RKO (cell line): Measurements from ENCODE around the gene ADGRD1.

Experiments
- DNase-seq: peaks from one replicate; pipeline ENCODE4 v3.0.0-alpha.2; 2016; ENCODE audit warnings: low spot score

Gene ADGRD1

DNA sequence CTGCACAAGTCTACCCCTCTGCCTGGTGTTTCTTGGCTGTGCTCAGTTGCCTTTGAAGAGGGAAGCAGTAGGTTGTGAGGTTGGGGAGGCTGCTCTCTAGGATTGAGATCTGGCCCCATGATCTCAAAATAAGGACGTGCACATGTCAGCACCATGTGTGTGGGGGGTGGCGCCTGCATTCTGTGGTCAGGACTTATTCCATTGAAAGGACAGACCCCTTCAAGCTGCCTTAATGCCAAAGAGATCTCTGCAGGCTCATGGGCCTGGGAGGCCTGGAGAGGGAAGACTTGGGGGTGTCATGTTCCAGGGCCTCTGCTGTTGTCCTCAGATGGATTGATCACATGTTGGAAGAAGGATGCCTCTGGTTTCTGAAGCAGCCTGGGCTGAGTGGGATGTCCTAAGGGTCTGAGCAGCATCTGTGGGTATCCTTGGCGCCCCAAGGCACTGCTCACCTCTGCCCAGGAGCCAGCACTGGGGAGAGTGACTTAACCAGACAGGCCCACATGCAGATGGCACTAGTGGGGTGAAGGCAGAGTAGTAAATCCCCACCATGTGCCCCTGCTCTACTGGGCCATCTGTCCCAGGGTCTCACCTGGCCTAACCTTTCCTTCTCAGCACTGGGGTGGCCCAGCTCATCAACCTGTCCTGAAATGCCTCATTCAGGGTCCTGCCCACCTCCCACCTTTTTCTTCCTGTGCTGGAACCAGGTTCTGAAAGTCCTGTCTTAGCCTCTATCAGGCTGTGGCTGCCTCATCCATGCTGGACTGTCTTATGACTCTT lies 118.9 kb downstream of the ADGRD1 start:
- no peak for DNase-seq

DNA sequence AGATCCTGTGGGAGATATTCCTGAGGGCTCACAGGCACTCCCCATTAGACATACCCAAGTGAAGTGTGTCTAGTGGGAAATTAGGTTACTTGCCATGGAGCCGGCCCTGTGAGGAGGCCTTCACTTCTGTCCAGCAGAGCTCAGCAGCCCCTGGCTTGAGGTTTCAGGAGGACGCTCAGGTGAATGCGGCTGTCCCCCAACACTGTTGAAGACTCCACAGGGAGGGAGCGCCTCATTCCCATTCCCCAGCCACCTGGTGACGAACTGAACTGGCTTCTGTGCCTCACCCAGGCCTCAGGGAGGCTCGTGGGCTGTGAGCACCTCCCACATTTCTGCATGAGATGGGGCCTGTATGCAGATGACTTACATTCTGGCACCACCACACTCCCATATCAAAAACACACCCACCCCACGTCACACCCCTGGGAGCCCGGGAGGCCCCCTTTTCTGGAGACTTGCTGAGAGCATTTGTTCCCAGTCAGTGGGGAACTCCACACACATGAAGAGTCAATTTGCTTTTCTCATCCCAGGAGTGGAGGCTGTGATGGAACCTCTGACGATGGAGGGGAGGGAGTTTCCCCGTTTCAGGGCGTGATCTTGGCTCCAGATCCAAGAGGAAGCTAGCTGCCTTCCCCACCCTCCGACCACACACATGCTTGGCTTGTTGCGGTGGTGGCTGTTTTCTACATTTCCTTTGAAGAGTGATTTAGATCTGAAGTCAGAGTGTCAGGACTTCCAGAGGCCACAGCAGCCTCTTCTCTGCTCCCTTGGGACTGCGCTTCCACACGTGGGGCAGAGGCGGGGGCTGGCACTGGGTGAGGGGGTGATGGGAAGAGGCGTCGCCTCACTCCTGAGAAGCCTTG lies 120.7 kb downstream of the ADGRD1 start:
- DNase-seq = no peak

DNA sequence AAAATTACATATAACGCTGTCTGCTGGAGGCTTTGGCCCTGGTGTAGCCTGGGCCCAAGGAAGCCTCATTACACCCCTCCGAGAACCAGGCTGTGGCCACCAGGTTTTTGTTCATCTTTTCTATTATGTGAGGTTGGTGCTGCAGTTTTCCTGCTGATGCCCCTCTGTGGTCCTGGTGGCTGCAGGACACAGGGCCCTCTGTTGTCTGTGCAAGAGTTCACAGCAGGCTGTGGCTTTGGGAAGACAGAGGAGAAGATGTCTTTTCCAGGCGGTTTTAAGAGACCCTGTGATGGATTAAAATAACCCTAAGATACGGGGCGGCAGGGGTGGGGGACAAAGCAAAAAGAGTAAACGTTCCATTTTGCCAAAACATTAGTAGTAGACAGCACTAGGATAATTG lies 121.5 kb downstream of the ADGRD1 start:
- no peak for DNase-seq

DNA sequence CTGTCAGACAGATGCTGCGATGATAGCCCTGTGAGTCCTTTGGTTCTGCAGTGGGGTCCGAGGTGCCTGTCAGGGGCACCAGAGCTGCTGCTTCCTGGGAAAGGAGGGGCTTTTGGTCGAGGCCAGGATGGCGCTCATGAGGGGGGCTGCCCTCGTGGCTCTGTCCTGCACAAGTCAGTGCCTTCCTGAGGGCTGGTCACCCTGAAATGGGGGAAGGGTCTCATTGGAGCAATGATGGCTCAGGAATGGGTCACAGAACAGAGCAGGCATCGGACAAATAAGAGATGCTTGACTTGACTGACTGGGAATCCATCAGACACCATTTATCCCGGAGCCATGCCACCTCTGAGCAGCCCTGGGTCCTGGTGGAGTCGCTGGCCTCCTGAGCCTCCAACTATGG lies 121.9 kb downstream of the ADGRD1 start:
- no peak for DNase-seq

DNA sequence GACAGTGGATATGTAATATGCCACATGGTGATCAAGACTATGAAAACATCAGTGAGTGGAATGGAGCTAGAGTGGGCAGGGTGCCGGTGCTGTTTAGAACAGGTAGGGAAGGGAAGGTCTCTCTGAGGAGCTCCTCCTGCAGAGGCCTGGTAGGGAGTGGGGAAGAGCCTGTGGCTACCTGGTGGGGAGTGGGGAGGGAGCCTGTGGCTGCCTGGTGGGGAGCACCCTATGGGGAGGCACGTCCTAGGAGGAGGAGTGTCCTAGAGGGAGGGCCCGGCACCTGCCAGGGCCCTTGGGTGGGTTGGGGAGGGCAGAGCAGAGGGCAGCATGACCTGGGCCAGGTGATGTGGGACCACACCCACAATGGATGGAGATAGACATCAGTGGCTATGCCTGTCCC lies 122.6 kb downstream of the ADGRD1 start:
- DNase-seq = no peak

- no peak for DNase-seq
Observed at GRCh38 chr12:131076791-131077747, 123.4 kb downstream of the ADGRD1 start.

- no peak for DNase-seq
Observed at GRCh38 chr12:131077931-131078391, 124.3 kb downstream of the ADGRD1 start.

GRCh38 chr12:131082290-131083194 lies 128.8 kb downstream of the ADGRD1 start:
- no peak for DNase-seq

DNA sequence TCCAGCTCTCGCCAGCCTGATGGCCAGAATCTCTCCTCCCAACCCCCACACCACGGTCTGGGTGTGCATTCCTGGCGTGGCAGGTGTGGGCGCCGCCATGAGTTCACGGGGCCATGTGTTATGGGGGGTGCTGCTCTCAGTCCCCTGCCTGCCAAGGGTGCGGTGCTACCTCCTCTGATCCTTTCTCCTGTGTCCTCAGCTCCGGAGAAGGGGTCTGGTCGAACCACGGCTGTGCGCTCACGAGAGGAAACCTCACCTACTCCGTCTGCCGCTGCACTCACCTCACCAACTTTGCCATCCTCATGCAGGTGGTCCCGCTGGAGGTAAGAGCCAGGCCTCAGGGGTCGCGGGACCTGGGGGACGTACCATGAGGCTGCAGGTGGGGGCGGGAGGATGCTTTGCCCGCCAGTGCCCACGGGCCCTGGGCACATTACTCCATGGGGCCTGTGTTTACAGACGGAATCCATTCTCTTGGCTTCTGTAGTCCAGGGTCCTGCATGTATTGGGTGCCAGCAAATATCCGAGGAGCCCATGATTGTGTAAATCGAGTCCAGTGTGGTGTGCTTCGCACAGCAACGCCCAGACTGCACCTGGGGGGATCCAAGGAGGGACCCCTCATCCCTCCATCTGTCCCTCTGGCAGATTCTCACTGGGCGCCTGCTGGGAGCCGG lies 130.8 kb downstream of the ADGRD1 start:
- no peak for DNase-seq

DNA sequence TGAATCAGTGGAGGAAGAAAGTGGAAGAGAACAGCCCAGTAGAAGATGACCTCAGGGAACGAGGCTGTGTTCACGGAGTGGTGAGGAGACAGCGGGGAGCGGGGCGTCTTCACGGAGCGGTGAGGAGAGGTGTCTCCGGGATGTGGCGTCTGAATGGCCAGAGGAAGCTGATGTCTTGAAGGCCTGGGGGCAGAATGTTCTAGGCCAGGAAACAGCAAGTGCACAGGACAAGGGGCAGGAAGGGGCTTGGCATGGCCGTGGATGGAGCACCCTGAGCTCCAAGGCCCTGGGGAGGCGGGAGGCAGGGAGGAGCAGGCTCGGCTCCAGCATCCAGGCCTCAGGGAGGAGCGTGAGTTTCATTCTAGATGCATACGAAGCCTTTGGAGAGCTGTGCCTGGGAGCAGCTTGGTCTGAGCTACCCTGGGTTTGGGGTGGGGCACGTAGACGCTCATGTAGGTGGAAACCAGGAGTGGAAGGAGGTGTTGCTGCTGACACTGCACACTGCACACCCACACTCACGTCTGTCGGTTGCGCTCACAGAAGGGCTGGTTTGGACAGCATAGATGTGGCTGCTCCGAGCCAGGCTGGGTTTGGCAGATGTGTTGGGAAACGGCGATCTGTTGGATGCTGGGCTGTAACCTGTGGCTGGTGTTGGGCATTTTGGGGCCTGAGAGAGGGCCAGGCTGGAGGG lies 131.6 kb downstream of the ADGRD1 start:
- no peak for DNase-seq

GRCh38 chr12:131085816-131086591 lies 132.3 kb downstream of the ADGRD1 start:
- DNase-seq = no peak

DNA sequence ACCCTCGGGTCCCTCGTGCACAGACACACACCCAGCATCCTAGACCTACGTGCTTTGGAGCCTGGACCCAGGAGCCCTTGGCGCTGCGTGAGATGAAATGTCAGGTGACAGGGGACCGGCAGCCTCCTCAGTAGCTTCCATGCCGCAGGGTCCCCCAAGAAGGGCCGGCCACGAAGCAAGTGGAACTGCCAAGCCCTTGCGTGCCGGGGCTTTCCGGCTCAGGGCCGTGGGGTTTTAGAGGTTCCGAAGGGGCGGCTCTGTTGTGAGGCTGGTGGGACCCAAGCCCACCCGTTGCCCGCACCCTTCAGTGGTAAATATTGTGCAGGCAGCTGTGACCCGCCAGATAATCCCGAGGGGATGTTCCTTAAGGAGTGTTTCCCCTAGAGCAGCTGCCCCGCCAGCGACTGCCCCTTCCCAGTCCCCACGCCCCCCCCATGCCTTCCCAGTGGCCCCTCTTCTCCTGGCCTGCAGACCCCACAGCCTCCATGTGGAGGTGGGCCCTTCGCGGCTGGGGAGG lies 133.7 kb downstream of the ADGRD1 start:
- no peak for DNase-seq

- no peak for DNase-seq
Observed at GRCh38 chr12:131087991-131088700, 134.4 kb downstream of the ADGRD1 start.

GRCh38 chr12:131088701-131089530 lies 135.2 kb downstream of the ADGRD1 start:
- no peak for DNase-seq

- DNase-seq = no peak
Observed at GRCh38 chr12:131089531-131090273, 136.0 kb downstream of the ADGRD1 start.
